Activated naive CD4-positive, alpha-beta T cell treated with anti-CD3 and anti-CD28 coated beads, Interleukin-2, amount 50 U/mL, for 24 hours (primary cell): ENCODE data around the gene BTRC.

ENCODE experiments used
- H3K27ac Mint-ChIP-seq: one replicate; pipeline ENCODE4 v1.8.0; 2021; ENCODE audit warnings: mild to moderate bottlenecking, mixed read lengths
- H3K27me3 Mint-ChIP-seq: one replicate; pipeline ENCODE4 v1.8.0; 2021; ENCODE audit warnings: mixed read lengths
- H3K36me3 Mint-ChIP-seq: one replicate; pipeline ENCODE4 v1.8.0; 2021; ENCODE audit warnings: mixed read lengths
- H3K4me1 Mint-ChIP-seq: one replicate; pipeline ENCODE4 v1.8.0; 2021; ENCODE audit warnings: mixed read lengths
- H3K4me3 Mint-ChIP-seq: one replicate; pipeline ENCODE4 v1.8.0; 2021; ENCODE audit warnings: mild to moderate bottlenecking, mixed read lengths
- H3K9me3 Mint-ChIP-seq: one replicate; pipeline ENCODE4 v1.8.0; 2021; ENCODE audit warnings: mixed read lengths

The BTRC gene

GRCh38 chr10:101441541-101442455, 87.8 kb downstream of the BTRC start:
- Mint-ChIP-seq H3K9me3 (no peaks in the 10 kb centered on the region), H3K4me1 (peaks cover 4% of the 10 kb centered on the region), H3K27me3 (no peaks in the 10 kb centered on the region), H3K27ac (no peak overlapping the region), H3K36me3 (no peaks in the 10 kb centered on the region), H3K4me3 (no peak overlapping the region)

- no peaks in the 10 kb centered on the region for H3K27me3 Mint-ChIP-seq
- H3K4me1 Mint-ChIP-seq: peaks cover 4% of the 10 kb centered on the region
- no peaks in the 10 kb centered on the region for H3K36me3 Mint-ChIP-seq
- H3K4me3 Mint-ChIP-seq: no peak overlapping the region
- no peaks in the 10 kb centered on the region for H3K9me3 Mint-ChIP-seq
- H3K27ac Mint-ChIP-seq: no peak overlapping the region
Measured at GRCh38 chr10:101442456-101442800, 88.5 kb downstream of the BTRC start.

- peaks cover 8% of the 10 kb centered on the region for H3K4me1 Mint-ChIP-seq
Measured at GRCh38 chr10:101444058-101444898, 90.3 kb downstream of the BTRC start.

GRCh38 chr10:101446071-101446470, 92.1 kb downstream of the BTRC start:
- H3K27me3 Mint-ChIP-seq: no peaks in the 10 kb centered on the region
- H3K4me1 Mint-ChIP-seq: peaks cover 15% of the 10 kb centered on the region
- H3K9me3 Mint-ChIP-seq: no peaks in the 10 kb centered on the region

More at GRCh38 chr10:101444058-101444898, 90.3 kb downstream of the BTRC start:
- no peaks in the 10 kb centered on the region for H3K36me3 Mint-ChIP-seq
- no peak overlapping the region for H3K4me3 Mint-ChIP-seq
- H3K27me3 Mint-ChIP-seq: no peaks in the 10 kb centered on the region
- no peaks in the 10 kb centered on the region for H3K9me3 Mint-ChIP-seq
- H3K27ac Mint-ChIP-seq: no peak overlapping the region

GRCh38 chr10:101446947-101447346, 93.0 kb downstream of the BTRC start:
- H3K36me3 Mint-ChIP-seq: peaks cover 3% of the 10 kb centered on the region
- no peaks in the 10 kb centered on the region for H3K27me3 Mint-ChIP-seq
- H3K4me3 Mint-ChIP-seq: no peak overlapping the region
- no peaks in the 10 kb centered on the region for H3K9me3 Mint-ChIP-seq
- no peak overlapping the region for H3K27ac Mint-ChIP-seq
- peaks cover 23% of the 10 kb centered on the region for H3K4me1 Mint-ChIP-seq

More at GRCh38 chr10:101446071-101446470, 92.1 kb downstream of the BTRC start:
- no peak overlapping the region for H3K27ac Mint-ChIP-seq
- peaks cover 3% of the 10 kb centered on the region for H3K36me3 Mint-ChIP-seq
- H3K4me3 Mint-ChIP-seq: no peak overlapping the region

- H3K36me3 Mint-ChIP-seq: peaks cover 3% of the 10 kb centered on the region
- no peaks in the 10 kb centered on the region for H3K9me3 Mint-ChIP-seq
- H3K27me3 Mint-ChIP-seq: no peaks in the 10 kb centered on the region
- H3K4me3 Mint-ChIP-seq: no peak overlapping the region
- H3K4me1 Mint-ChIP-seq: peaks cover 24% of the 10 kb centered on the region
- no peak overlapping the region for H3K27ac Mint-ChIP-seq
Measured at GRCh38 chr10:101447477-101447876, 93.5 kb downstream of the BTRC start.

- Mint-ChIP-seq H3K4me3 (no peak overlapping the region), H3K36me3 (peaks cover 3% of the 10 kb centered on the region), H3K4me1 (peaks cover 34% of the 10 kb centered on the region), H3K9me3 (no peaks in the 10 kb centered on the region), H3K27me3 (no peaks in the 10 kb centered on the region), H3K27ac (no peak overlapping the region)
Measured at GRCh38 chr10:101450277-101451080, 96.5 kb downstream of the BTRC start.

- Mint-ChIP-seq H3K27me3 (no peaks in the 10 kb centered on the region), H3K4me3 (no peak overlapping the region), H3K4me1 (peaks cover 34% of the 10 kb centered on the region), H3K27ac (no peak overlapping the region), H3K9me3 (no peaks in the 10 kb centered on the region), H3K36me3 (peaks cover 3% of the 10 kb centered on the region)
Measured at GRCh38 chr10:101451261-101451660, 97.3 kb downstream of the BTRC start.

GRCh38 chr10:101451667-101452069, 97.7 kb downstream of the BTRC start:
- H3K36me3 Mint-ChIP-seq: peaks cover 3% of the 10 kb centered on the region
- H3K27me3 Mint-ChIP-seq: no peaks in the 10 kb centered on the region
- H3K4me3 Mint-ChIP-seq: no peak overlapping the region
- H3K27ac Mint-ChIP-seq: no peak overlapping the region
- no peaks in the 10 kb centered on the region for H3K9me3 Mint-ChIP-seq
- H3K4me1 Mint-ChIP-seq: peaks cover 34% of the 10 kb centered on the region

GRCh38 chr10:101452176-101452575, 98.2 kb downstream of the BTRC start:
- Mint-ChIP-seq H3K27me3 (no peaks in the 10 kb centered on the region), H3K36me3 (peaks cover 3% of the 10 kb centered on the region), H3K27ac (no peak overlapping the region), H3K4me1 (peaks cover 34% of the 10 kb centered on the region), H3K9me3 (no peaks in the 10 kb centered on the region), H3K4me3 (no peak overlapping the region)

GRCh38 chr10:101452593-101452992, 98.6 kb downstream of the BTRC start:
- no peak overlapping the region for H3K4me3 Mint-ChIP-seq
- no peaks in the 10 kb centered on the region for H3K27me3 Mint-ChIP-seq

GRCh38 chr10:101453318-101453717, 99.4 kb downstream of the BTRC start:
- H3K36me3 Mint-ChIP-seq: peaks cover 3% of the 10 kb centered on the region
- H3K4me1 Mint-ChIP-seq: peaks cover 39% of the 10 kb centered on the region
- no peak overlapping the region for H3K4me3 Mint-ChIP-seq
- no peak overlapping the region for H3K27ac Mint-ChIP-seq
- H3K9me3 Mint-ChIP-seq: no peaks in the 10 kb centered on the region
- H3K27me3 Mint-ChIP-seq: no peaks in the 10 kb centered on the region

More at GRCh38 chr10:101452593-101452992, 98.6 kb downstream of the BTRC start:
- Mint-ChIP-seq H3K9me3 (no peaks in the 10 kb centered on the region), H3K27ac (no peak overlapping the region), H3K36me3 (peaks cover 3% of the 10 kb centered on the region), H3K4me1 (peaks cover 34% of the 10 kb centered on the region)

GRCh38 chr10:101453791-101454718, 100.1 kb downstream of the BTRC start:
- H3K36me3 Mint-ChIP-seq: peaks cover 3% of the 10 kb centered on the region
- no peak overlapping the region for H3K4me3 Mint-ChIP-seq
- H3K4me1 Mint-ChIP-seq: peaks cover 38% of the 10 kb centered on the region

GRCh38 chr10:101458869-101459268, 104.9 kb downstream of the BTRC start:
- no peak overlapping the region for H3K4me3 Mint-ChIP-seq
- no peaks in the 10 kb centered on the region for H3K36me3 Mint-ChIP-seq
- no peaks in the 10 kb centered on the region for H3K9me3 Mint-ChIP-seq
- H3K4me1 Mint-ChIP-seq: peaks cover 9% of the 10 kb centered on the region
- no peaks in the 10 kb centered on the region for H3K27me3 Mint-ChIP-seq
- H3K27ac Mint-ChIP-seq: no peak overlapping the region

More at GRCh38 chr10:101453791-101454718, 100.1 kb downstream of the BTRC start:
- no peaks in the 10 kb centered on the region for H3K27me3 Mint-ChIP-seq
- H3K27ac Mint-ChIP-seq: no peak overlapping the region
- H3K9me3 Mint-ChIP-seq: no peaks in the 10 kb centered on the region
